Stimulated activated CD4-positive, alpha-beta T cell treated with anti-CD3 and anti-CD28 coated beads, Interleukin-12 subunit alpha, Interleukin-12 subunit beta, amount 100 ng/mL, for 4 hours (primary cell): ENCODE results near the gene GP1BB.
"Not testable (repeated sequence)": the region's sequence is repeated elsewhere in the genome, so short reads cannot be mapped to it uniquely, and the experiment has no call there.

Experiments
- DNase-seq: peaks from one replicate; pipeline ENCODE4 v3.0.0-alpha.2; 2020

The GP1BB gene

GRCh38 chr22:19714312-19715187 lies 8.8 kb upstream of the GP1BB start, which contains the start of gene SEPTIN5:
Gene SEPTIN5, plus strand, starts transcription at chr22:19714503. Its CDS starts 86 bp downstream, at chr22:19714589.
- no peak for DNase-seq

- DNase-seq: no peak
Observed at GRCh38 chr22:19715188-19715930, 8.0 kb upstream of the GP1BB start.

GRCh38 chr22:19716041-19716828 lies 7.1 kb upstream of the GP1BB start:
- DNase-seq: no peak

- no peak for DNase-seq
Observed at GRCh38 chr22:19716829-19717105, 6.6 kb upstream of the GP1BB start.

- DNase-seq: no peak
Observed at GRCh38 chr22:19717181-19717580, 6.2 kb upstream of the GP1BB start.

GRCh38 chr22:19717691-19718455 lies 5.5 kb upstream of the GP1BB start:
- peak; percentile 78 for DNase-seq

GRCh38 chr22:19718456-19719049 lies 4.8 kb upstream of the GP1BB start:
- DNase-seq: no peak

GRCh38 chr22:19719050-19719482 lies 4.3 kb upstream of the GP1BB start:
- peak; percentile 41 for DNase-seq

GRCh38 chr22:19719488-19720021 lies 3.8 kb upstream of the GP1BB start:
- no peak for DNase-seq

- DNase-seq: no peak
Observed at GRCh38 chr22:19720150-19720827, 3.0 kb upstream of the GP1BB start.

GRCh38 chr22:19720999-19721329 lies 2.4 kb upstream of the GP1BB start:
- no peak for DNase-seq

GRCh38 chr22:19721330-19722177 lies 1.8 kb upstream of the GP1BB start:
- no peak for DNase-seq

GRCh38 chr22:19722178-19722981 lies 959 bp upstream of the GP1BB start:
- no peak for DNase-seq

- no peak for DNase-seq
Observed at GRCh38 chr22:19722982-19723231, 432 bp upstream of the GP1BB start.

GRCh38 chr22:19723983-19724827 lies 866 bp downstream of the GP1BB start:
- peak; percentile 27 for DNase-seq

GRCh38 chr22:19724927-19725661 lies 1.8 kb downstream of the GP1BB start:
- no peak for DNase-seq

- DNase-seq: not testable (repeated sequence)
Observed at GRCh38 chr22:19726064-19726788, 2.9 kb downstream of the GP1BB start.
